GM12891 (cell line): ENCODE data around the gene DGCR2.

Experiments used
- POLR2A ChIP-seq: IDR thresholded peaks from 2 replicates; pipeline ENCODE4 v1.6.1; 2011; ENCODE audit warnings: low read depth, low read length, control low read depth
- POLR2AphosphoS5 ChIP-seq: IDR thresholded peaks from 2 replicates; pipeline ENCODE4 v1.6.1; 2011; ENCODE audit warnings: low read depth, low read length, control low read depth
- TAF1 ChIP-seq: IDR thresholded peaks from 2 replicates; pipeline ENCODE4 v1.6.1; 2011; ENCODE audit warnings: low read depth, low read length, control low read depth

DNA sequence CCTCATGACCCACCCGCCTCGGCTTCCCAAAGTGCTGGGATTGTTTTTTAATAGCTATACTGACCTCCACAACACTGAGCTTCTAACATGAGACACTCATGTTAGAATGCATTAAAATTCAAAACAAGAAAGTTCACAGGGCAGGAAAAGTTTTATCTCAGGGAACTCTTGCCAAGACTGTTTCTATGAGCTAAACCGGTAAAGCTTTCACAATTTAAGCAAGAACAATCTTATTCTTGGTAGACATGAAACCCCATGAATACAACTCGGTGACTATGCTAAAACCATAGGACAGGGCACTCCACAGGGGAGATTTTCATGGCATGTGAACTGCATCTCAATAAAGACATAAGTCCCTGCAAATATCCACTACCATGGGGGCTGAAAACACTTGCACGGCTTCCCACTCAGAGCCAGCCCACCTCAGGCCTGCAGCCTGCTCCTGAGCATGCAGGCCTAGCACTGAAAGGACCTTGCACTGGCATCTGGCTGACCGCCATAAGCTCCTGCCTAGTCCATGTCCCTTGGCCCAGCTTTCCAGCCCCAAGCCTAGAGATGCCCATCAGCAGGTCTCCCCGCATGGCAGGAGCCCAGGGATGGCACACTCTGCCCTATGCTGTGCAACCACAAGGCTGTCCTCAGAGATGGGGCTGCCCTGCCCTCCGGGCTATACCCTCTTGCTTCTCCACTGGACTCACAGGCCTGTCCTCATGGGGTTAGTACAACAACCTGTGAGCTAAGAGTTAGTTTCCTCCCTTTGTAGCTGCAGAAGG lies 58.4 kb downstream of the DGCR2 start:
- TF ChIP-seq POLR2AphosphoS5 = no peak
- no peak for TF ChIP-seq POLR2A
- no peak for TF ChIP-seq TAF1
